H9 (cell line): Measurements from ENCODE around the gene MYOF. TPM values are rescaled to one million over a fixed set of nuclear protein-coding genes. Genes with fewer than 3 reads are reported as not detected.

Source experiments
- DNase-seq: peaks from one replicate; pipeline ENCODE4 v3.0.0-alpha.2; 2017
- H2AFZ ChIP-seq: one replicate; pipeline ENCODE4 v1.6.1; 2013; ENCODE audit warnings: mild to moderate bottlenecking, low read length, control low read depth, moderate library complexity
- H2AK5ac ChIP-seq: 2 replicates; pipeline ENCODE4 v1.6.1; 2013; ENCODE audit warnings: low read length, control low read depth, mixed read lengths; ENCODE audit not compliant: insufficient read length
- H2BK120ac ChIP-seq: one replicate; pipeline ENCODE4 v1.6.1; 2013; ENCODE audit warnings: low read depth, mild to moderate bottlenecking, low read length, control low read depth, inconsistent platforms; ENCODE audit not compliant: poor library complexity, severe bottlenecking
- H2BK12ac ChIP-seq: 2 replicates; pipeline ENCODE4 v1.6.1; 2013; ENCODE audit warnings: low read length, control low read depth, mixed read lengths, low read depth; ENCODE audit not compliant: insufficient read length
- H2BK15ac ChIP-seq: 2 replicates; pipeline ENCODE4 v1.6.1; 2013; ENCODE audit warnings: low read depth, low read length, control low read depth
- H2BK20ac ChIP-seq: one replicate; pipeline ENCODE4 v1.6.1; 2013; ENCODE audit warnings: low read depth, mild to moderate bottlenecking, low read length, control low read depth, inconsistent platforms; ENCODE audit not compliant: poor library complexity, severe bottlenecking
- H2BK5ac ChIP-seq: 2 replicates; pipeline ENCODE4 v1.6.1; 2013; ENCODE audit warnings: low read length, control low read depth, mixed read lengths; ENCODE audit not compliant: insufficient read length
- H3K14ac ChIP-seq: 2 replicates; pipeline ENCODE4 v1.6.1; 2013; ENCODE audit warnings: low read length, control low read depth; ENCODE audit not compliant: insufficient read depth
- H3K18ac ChIP-seq: 2 replicates; pipeline ENCODE4 v1.6.1; 2013; ENCODE audit warnings: low read depth, mild to moderate bottlenecking, mixed read lengths, low read length, control low read depth; ENCODE audit not compliant: insufficient read length
- H3K23ac ChIP-seq: 2 replicates; pipeline ENCODE4 v1.6.1; 2013; ENCODE audit warnings: low read length, control low read depth, mixed read lengths, low read depth; ENCODE audit not compliant: insufficient read length
- H3K23me2 ChIP-seq: 2 replicates; pipeline ENCODE4 v1.6.1; 2013; ENCODE audit warnings: low read depth, mild to moderate bottlenecking, mixed read lengths, low read length, control low read depth; ENCODE audit not compliant: insufficient read length, poor library complexity, severe bottlenecking
- H3K27ac ChIP-seq: 2 replicates; pipeline ENCODE4 v1.5.1; 2013; ENCODE audit warnings: low read length, control low read depth, mixed read lengths, low read depth; ENCODE audit not compliant: insufficient read length
- H3K27me3 ChIP-seq: 2 replicates; pipeline ENCODE4 v1.6.1; 2013; ENCODE audit warnings: low read length, control low read depth, inconsistent platforms; ENCODE audit not compliant: insufficient read depth
- H3K4ac ChIP-seq: 2 replicates; pipeline ENCODE4 v1.6.1; 2013; ENCODE audit warnings: low read depth, mild to moderate bottlenecking, control low read depth, inconsistent platforms, low read length, moderate library complexity
- H3K4me1 ChIP-seq: 2 replicates; pipeline ENCODE4 v1.6.1; 2013; ENCODE audit warnings: low read length, control low read depth, inconsistent platforms; ENCODE audit not compliant: insufficient read depth
- H3K4me2 ChIP-seq: 2 replicates; pipeline ENCODE4 v1.6.1; 2013; ENCODE audit warnings: low read length, control low read depth, mixed read lengths; ENCODE audit not compliant: insufficient read length, insufficient read depth
- H3K56ac ChIP-seq: 2 replicates; pipeline ENCODE4 v1.6.1; 2013; ENCODE audit warnings: low read depth, mild to moderate bottlenecking, mixed read lengths, low read length, control low read depth; ENCODE audit not compliant: insufficient read length
- H3K79me1 ChIP-seq: 2 replicates; pipeline ENCODE4 v1.6.1; 2013; ENCODE audit warnings: low read depth, mild to moderate bottlenecking, moderate library complexity, low read length, control low read depth, inconsistent platforms; ENCODE audit not compliant: insufficient read depth, poor library complexity, severe bottlenecking
- H3K79me2 ChIP-seq: 2 replicates; pipeline ENCODE4 v1.6.1; 2013; ENCODE audit warnings: low read length, control low read depth, inconsistent platforms; ENCODE audit not compliant: insufficient read depth
- H3K9ac ChIP-seq: 2 replicates; pipeline ENCODE4 v1.6.1; 2013; ENCODE audit warnings: low read length, control low read depth, mixed read lengths; ENCODE audit not compliant: insufficient read length; ENCODE audit errors: extremely low read depth
- H3K9me3 ChIP-seq: one replicate; pipeline ENCODE4 v1.6.1; 2013; ENCODE audit warnings: low read depth, low read length, inconsistent platforms; ENCODE audit not compliant: control insufficient read depth
- H3T11ph ChIP-seq: one replicate; pipeline ENCODE4 v1.6.1; 2013; ENCODE audit warnings: mild to moderate bottlenecking, low read length, control low read depth, inconsistent platforms
- H4K20me1 ChIP-seq: one replicate; pipeline ENCODE4 v1.6.1; 2013; ENCODE audit not compliant: control insufficient read depth, insufficient read length, insufficient read depth
- H4K5ac ChIP-seq: 2 replicates; pipeline ENCODE4 v1.6.1; 2013; ENCODE audit warnings: low read depth, mild to moderate bottlenecking, mixed read lengths, low read length, control low read depth; ENCODE audit not compliant: insufficient read length
- H4K8ac ChIP-seq: replicated peaks from 2 replicates; pipeline ENCODE4 v1.6.1; 2013; ENCODE audit warnings: low read length, control low read depth, mixed read lengths, low read depth; ENCODE audit not compliant: insufficient read length
- H4K91ac ChIP-seq: 2 replicates; pipeline ENCODE4 v1.6.1; 2013; ENCODE audit warnings: low read depth, mild to moderate bottlenecking, moderate library complexity, mixed read lengths, low read length, control low read depth; ENCODE audit not compliant: insufficient read length
- H3K27ac Mint-ChIP-seq, 3 experiments: 2 replicates in 2 of 3; 3 replicates in 1 of 3; pipeline ENCODE4 v1.8.0; 2020 to 2021; ENCODE audit warnings: mixed read lengths in 3 of 3, mild to moderate bottlenecking in 1 of 3, moderate library complexity in 1 of 3
- H3K27me3 Mint-ChIP-seq: 2 replicates; pipeline ENCODE4 v1.8.0; 2021; ENCODE audit warnings: low read depth, mild to moderate bottlenecking, moderate library complexity, mixed read lengths
- H3K36me3 Mint-ChIP-seq, 3 experiments: 2 replicates in 2 of 3; 3 replicates in 1 of 3; pipeline ENCODE4 v1.8.0; 2020 to 2021; ENCODE audit warnings: low read depth in 3 of 3, mixed read lengths in 3 of 3; ENCODE audit not compliant: insufficient read depth in 1 of 3
- H3K4me1 Mint-ChIP-seq, 2 experiments: 2 replicates each; pipeline ENCODE4 v1.8.0; 2020; ENCODE audit warnings: mixed read lengths in 2 of 2
- H3K4me3 Mint-ChIP-seq, 2 experiments: 2 replicates in 1 of 2; 3 replicates in 1 of 2; pipeline ENCODE4 v1.8.0; 2020 to 2021; ENCODE audit warnings: mild to moderate bottlenecking in 2 of 2, mixed read lengths in 2 of 2, moderate library complexity in 1 of 2
- H3K9me3 Mint-ChIP-seq, 2 experiments: 2 replicates in 1 of 2; 3 replicates in 1 of 2; pipeline ENCODE4 v1.8.0; 2020; ENCODE audit warnings: mild to moderate bottlenecking in 2 of 2, mixed read lengths in 2 of 2, moderate library complexity in 1 of 2
- WGBS: extraction: QIAGEN DNeasy Blood & Tissue Kit; methylation state at CpG from one replicate; pipeline ENCODE4 v1.1.7; 2013; ENCODE audit warnings: missing lambda C conversion rate, low lambda C conversion rate, mixed read lengths; ENCODE audit not compliant: insufficient read length; ENCODE audit errors: extremely low coverage; 5-methylcytosine and 5-hydroxymethylcytosine counted together
- total RNA-seq: library from RNA; stranded (reverse); gene quantifications from 2 replicates; pipeline ENCODE4 v1.2.1, GENCODE V29; 2021
- TF ChIP-seq, protein P1 (sequence below): fragments of 200-600 bp; sonication (generic); conservative IDR thresholded peaks from 3 replicates; pipeline ENCODE4 v1.8.0; 2021; ENCODE audit warnings: antibody characterized with exemption, mild to moderate bottlenecking

MYOF gene
- total RNA-seq, 1 experiment from 2014 or later: 2.8 TPM

DNA sequence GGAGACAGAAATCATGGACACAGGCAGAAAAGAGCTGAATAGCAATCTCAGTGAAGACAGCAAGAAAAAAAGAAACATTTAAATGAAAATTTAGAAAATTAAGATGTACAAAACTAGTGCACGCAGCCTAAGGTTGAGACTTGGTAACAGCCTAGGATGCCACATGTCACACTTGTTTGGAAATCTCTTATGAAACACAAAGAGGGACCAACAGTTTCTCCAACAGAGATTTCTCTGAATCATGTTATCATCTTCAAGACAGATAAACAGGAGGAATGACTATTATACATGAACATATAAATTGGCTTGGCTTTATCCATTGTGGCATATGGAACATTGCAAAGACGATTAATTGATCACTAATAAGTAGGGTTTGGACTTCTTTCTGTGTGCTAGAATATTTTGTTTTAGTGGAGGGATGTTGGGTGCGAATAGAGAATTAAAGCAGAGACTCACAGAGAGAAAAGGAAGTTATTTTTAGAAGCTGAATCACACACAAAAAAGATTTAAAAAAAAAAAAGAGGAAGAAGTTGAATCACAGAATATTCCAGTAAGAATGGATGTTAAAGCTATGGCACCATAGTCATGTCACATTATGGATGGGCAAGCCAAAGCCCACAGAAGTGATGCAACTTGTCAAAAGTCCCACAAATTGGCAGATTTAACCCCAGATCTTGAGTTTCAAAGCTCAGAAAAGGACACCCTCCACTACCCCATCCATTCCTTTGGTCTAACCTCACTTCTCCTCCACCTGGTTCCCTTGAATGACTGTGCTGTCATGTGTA lies 91.6 kb downstream of the MYOF start:
- Histone ChIP-seq H4K5ac (no peak overlapping the region), H3K14ac (no peak overlapping the region), H2BK5ac (no peak overlapping the region), H3K9me3 (no peaks in the 10 kb centered on the region), H3K4me1 (no peaks in the 10 kb centered on the region), H3K9ac (no peak overlapping the region), H2BK120ac (no peak overlapping the region), H3K23ac (peak overlapping the region; percentile 43), H3K79me2 (no peaks in the 10 kb centered on the region), H3K27ac (no peak overlapping the region), H2AK5ac (no peak overlapping the region), H3K56ac (no peak overlapping the region), H2BK12ac (no peak overlapping the region), H4K91ac (no peak overlapping the region), H3K4ac (no peak overlapping the region), H3K27me3 (no peaks in the 10 kb centered on the region), H3K23me2 (no peaks in the 10 kb centered on the region), H4K8ac (no peak overlapping the region), H3K4me2 (no peak overlapping the region), H2BK20ac (no peak overlapping the region), H3K79me1 (no peaks in the 10 kb centered on the region), H2BK15ac (no peak overlapping the region), H4K20me1 (no peaks in the 10 kb centered on the region), H3K18ac (no peak overlapping the region), H2AFZ (no peak overlapping the region), H3T11ph (no peak overlapping the region)
- H3K4me1 Mint-ChIP-seq: peaks cover 10 to 23% of the 10 kb centered on the region in 2 experiments
- TF ChIP-seq, protein P1, sequence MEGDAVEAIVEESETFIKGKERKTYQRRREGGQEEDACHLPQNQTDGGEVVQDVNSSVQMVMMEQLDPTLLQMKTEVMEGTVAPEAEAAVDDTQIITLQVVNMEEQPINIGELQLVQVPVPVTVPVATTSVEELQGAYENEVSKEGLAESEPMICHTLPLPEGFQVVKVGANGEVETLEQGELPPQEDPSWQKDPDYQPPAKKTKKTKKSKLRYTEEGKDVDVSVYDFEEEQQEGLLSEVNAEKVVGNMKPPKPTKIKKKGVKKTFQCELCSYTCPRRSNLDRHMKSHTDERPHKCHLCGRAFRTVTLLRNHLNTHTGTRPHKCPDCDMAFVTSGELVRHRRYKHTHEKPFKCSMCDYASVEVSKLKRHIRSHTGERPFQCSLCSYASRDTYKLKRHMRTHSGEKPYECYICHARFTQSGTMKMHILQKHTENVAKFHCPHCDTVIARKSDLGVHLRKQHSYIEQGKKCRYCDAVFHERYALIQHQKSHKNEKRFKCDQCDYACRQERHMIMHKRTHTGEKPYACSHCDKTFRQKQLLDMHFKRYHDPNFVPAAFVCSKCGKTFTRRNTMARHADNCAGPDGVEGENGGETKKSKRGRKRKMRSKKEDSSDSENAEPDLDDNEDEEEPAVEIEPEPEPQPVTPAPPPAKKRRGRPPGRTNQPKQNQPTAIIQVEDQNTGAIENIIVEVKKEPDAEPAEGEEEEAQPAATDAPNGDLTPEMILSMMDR: no peak
- no peaks in the 10 kb centered on the region for H3K9me3 Mint-ChIP-seq
- H3K27ac Mint-ChIP-seq: no peak overlapping the region
- H3K4me3 Mint-ChIP-seq: no peak overlapping the region
- no peak for DNase-seq
- 100% methylated on average over 1 of the region's 3 CpGs for whole genome bisulfite sequencing
- H3K36me3 Mint-ChIP-seq: no peaks in the 10 kb centered on the region
- no peaks in the 10 kb centered on the region; the same call in 1 of the 2 replicates for H3K27me3 Mint-ChIP-seq
